Activated CD4-positive, CD25-positive, alpha-beta regulatory T cell treated with anti-CD3 and anti-CD28 coated beads, Interleukin-2, amount 50 U/mL, for 16 hours (primary cell): ENCODE results near the gene KLF13.

Experiments
- DNase-seq: peaks from one replicate; pipeline ENCODE4 v3.0.0-alpha.2; 2020; ENCODE audit warnings: low read depth, low spot score

KLF13 gene

GRCh38 chr15:31316135-31316795 is 10.4 kb upstream of the KLF13 start:
- DNase-seq: no peak

- no peak for DNase-seq
Observed at GRCh38 chr15:31317017-31317416, 9.6 kb upstream of the KLF13 start.

DNA sequence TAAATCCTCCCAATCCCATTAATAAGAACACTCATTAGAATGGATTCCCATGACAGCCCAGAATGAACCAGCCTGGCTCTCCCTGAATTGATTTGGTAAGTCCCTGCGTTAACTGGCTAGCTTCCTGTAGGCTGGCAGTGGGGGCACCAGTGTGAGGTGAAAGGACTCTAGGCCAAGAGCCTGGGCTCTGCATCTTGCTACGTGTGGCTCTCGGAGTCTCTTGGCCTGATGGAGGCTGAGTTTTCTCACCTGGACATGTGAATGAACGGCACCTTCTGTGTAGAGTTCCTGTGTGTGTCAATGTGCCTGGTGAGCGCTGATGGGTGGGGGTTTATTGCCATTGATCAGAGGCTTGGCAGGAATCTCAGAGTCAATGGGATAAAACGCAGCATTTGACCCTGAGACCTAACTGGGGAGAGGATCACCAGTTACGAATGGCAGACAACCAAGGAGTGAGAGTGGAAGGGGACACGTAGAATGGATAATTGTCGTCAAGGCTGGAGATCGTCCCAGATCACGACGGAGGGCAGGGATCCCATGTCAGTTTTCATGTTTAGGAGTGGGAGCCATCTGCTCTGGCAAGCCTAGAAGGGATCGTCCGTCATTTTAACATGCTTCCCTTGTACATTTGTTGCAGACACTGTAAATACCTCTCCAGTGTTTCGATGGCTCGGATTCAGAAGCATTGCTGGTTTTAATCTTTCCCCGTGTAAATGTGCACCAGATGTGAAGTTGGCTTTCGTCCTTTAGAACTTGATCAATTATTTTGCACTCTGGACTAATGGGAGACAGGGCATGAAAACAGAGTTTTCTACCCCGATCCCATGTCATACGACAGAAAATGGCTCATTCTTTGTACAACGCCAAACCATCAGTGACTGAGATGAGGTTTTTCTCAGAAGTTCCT is 9.0 kb upstream of the KLF13 start:
- no peak for DNase-seq

DNA sequence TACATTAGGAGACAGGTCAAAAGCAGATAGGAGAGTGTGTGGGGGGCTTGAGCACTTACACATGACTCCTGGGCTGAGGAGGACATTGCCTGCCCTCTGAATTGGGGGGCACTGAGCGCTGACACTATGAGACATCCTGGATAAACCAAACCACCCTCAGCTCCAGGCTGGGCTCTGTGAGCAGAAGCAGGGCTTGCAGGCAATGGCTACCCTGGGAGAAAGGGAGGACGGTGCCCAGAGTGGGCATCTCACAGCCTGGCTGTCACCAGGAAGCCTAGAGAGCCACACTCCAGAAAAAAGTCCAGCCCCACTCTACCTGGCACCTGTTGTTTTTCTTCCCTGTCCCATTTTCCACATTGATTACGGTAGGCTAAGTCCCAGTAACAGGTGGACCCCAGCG is 8.2 kb upstream of the KLF13 start:
- DNase-seq: no peak

DNA sequence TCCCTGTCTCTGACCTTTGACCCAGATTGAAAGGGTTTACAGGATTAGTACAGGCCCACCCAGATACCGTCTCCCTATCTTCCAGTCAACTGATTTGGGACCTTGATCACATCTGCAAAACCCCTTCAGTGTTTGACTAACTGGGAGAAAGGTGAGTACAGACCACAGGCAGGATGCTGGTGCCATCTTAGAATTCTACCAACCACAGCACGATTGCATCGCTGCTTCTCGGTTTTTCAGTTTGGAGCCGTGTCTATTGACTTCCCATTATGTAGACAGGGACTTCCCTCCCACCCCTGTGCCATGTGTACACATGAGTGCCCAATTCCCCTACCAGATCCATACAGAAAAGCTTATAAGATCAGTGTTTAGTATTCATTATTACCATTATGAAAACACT is 6.6 kb upstream of the KLF13 start:
- no peak for DNase-seq

DNA sequence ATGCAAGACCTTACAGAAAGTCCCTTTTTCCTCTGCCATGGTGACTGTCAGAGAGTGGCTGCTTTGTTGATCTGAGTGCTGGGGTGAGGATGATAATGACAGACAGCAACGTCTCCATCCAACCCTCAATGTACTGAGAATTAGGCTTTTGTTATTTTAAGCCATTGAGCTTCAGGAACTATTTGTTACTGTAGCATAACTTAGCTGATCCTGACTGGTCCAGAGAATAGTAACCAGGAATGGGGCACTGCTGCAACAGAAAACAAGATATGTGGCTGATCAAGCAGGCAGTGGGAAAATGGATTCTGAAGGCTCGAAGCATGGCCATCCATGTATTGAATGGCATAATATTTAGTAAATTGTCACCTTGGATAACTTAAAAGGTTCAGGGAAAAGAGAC is 5.2 kb upstream of the KLF13 start:
- DNase-seq: no peak

DNA sequence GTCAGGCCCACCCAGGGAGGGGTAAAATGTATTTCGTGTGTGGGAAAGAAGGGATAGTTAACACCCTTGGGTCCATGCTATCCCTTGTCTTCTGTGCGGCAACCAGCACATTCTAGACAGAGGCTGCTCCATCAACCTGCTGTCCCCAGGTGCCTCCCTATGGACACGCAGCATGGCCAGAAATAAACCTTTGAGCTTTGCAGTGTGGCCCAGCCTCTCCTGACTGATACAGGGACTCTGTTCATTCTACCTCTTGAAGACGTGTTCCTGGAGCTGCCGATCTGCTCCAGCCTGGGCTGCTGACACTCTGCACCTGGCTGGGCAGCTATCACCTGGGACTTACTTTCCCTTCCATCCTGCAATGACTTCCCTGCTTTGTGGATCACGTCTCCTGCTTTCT is 4.1 kb upstream of the KLF13 start:
- DNase-seq: no peak

GRCh38 chr15:31323627-31324026 is 3.0 kb upstream of the KLF13 start:
- DNase-seq: no peak

- DNase-seq: no peak
Observed at GRCh38 chr15:31324186-31324585, 2.4 kb upstream of the KLF13 start.

GRCh38 chr15:31324806-31325594 is 1.6 kb upstream of the KLF13 start:
- DNase-seq: no peak

GRCh38 chr15:31325595-31326155 is 960 bp upstream of the KLF13 start:
- DNase-seq: no peak

DNA sequence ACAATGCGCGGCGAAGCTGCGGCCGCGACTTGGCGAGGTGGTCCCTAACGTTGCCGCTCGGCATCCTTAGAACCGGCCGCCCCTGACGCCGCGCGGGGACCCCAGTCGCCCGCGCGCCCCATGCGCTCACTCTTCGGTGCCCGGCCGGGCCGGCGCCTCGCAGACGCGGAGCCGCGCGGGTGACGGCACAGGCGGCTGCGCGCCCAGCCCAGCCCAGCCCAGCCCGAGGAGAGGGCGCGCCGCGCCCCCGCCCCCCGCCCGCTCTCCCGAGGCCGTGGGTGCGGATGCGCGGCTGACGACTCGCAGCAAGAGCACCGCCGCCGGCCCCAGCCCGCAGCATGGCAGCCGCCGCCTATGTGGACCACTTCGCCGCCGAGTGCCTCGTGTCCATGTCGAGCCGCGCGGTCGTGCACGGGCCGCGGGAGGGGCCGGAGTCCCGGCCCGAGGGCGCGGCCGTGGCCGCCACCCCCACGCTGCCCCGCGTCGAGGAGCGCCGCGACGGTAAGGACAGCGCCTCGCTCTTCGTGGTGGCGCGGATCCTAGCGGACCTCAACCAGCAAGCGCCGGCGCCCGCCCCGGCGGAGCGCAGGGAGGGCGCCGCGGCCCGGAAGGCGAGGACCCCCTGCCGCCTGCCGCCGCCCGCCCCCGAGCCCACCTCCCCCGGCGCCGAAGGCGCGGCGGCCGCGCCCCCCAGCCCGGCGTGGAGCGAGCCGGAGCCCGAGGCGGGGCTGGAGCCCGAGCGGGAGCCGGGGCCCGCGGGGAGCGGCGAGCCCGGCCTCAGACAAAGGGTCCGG is 437 bp downstream of the KLF13 start:
- peak; percentile 52 for DNase-seq

- peak; percentile 55 for DNase-seq
Observed at GRCh38 chr15:31327669-31328427, 1.2 kb downstream of the KLF13 start.

- DNase-seq: peak; percentile 69
Observed at GRCh38 chr15:31328428-31328968, 1.9 kb downstream of the KLF13 start.

DNA sequence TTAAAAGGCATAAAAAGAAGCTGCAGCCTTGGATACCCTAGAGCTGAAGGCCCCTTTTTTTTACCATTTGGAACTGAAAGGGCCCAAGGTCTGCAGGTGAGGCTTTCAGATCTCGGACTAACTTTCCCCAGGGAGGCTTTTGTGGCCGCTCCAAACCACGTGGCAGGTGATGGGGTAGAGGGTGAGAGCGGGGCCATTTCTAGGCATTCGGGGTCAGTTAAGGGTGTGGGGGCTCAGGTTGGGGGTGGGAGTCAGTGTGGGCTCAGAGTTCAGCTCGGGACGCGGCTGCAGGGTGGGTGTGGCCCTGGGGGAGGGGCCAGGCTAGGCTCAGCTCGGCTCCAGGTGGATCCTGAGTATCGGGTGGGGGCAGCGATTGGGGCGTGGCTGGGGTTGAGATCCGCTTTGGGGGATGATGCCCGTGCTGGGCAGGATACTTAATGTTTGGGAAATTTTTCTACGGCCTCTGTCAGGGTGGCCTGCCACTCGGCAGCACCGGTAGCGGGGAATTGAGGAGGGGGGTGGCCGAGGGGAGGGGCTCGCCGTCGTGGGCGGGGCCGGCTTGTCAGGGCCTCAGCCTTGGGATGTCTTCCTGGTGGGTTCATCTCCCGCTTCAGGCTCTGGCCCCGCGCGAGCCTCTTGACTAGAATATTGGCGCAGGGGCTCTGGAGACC is 2.5 kb downstream of the KLF13 start:
- DNase-seq: no peak

- no peak for DNase-seq
Observed at GRCh38 chr15:31329640-31330010, 3.0 kb downstream of the KLF13 start.

GRCh38 chr15:31330111-31330785 is 3.6 kb downstream of the KLF13 start:
- no peak for DNase-seq

DNA sequence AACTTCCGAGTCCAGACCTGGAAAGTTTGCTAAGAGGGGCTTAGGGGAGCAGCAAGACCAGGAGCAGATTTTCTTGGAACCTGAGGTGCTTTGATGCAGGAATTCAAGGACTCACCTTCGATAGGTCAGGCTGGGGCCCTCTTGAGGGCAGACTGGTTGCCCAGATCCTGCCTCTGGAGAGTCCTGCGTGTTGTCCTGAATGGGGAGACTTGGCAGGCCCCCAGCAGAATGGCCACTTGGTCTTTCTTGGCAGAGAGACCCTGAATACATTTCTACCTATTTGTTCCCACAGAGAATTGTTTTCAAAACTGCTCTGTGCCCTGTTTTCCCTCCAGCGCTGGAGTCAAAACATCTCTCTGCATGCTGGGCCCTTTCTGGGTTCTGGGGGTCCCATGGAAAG is 4.2 kb downstream of the KLF13 start:
- DNase-seq: no peak

DNA sequence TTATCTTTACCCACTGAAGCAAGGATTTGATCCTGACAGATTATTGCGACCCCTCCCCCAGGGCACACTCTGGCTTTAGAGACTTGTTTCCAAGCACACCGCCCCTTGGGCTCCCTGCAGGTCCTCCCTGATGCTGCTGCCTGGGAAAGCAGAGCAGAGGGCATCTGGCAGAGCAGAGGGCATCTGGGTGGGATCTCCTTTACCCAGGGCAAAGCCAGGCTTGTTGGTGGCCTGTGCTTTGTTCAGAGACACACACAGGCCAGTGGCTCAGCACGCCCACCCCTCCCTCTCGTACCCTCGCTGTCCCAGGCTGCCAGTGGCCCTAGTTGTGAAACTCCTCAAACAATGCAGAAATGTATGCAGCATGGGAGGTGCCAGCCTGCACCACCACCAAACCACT is 4.8 kb downstream of the KLF13 start:
- no peak for DNase-seq
